Lower leg skin (tissue), 3 donors: ENCODE data around the gene SYS1.

ENCODE experiments used
- POLR2A ChIP-seq, 2 donors: fragments of 450-650 bp; IDR thresholded peaks; one replicate each; pipeline ENCODE4 v1.6.1; 2016 to 2017; ENCODE audit warnings: antibody characterized with exemption in 2 of 2, mild to moderate bottlenecking in 1 of 2, moderate library complexity in 1 of 2
- TF ChIP-seq, protein P1 (sequence below), 3 donors: fragments of 450-650 bp; IDR thresholded peaks; one replicate each; pipeline ENCODE4 v1.5.1; 2016; ENCODE audit warnings: antibody characterized with exemption in 3 of 3, mild to moderate bottlenecking in 3 of 3, moderate library complexity in 2 of 3

DNA sequence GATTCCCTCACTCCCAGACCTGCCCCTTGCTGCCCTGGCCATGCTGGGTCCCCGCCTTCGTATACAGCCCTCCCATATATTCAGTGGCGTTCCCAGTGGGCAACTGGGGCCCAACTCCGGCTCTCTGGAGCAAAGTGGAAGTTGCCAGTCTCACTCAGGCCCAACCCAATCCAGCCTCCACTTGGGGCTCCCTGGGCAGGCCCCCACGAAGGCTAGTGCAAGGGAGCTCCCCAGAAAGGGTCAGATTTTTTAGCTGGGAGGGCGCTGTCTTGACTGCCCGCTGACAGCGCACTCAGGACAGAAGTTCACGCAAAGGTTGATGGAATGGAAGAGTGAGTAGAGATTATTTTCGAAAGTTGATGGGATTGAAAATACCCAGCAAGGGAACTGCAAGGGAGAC lies 9.3 kb downstream of the SYS1 start:
- TF ChIP-seq, protein P1, sequence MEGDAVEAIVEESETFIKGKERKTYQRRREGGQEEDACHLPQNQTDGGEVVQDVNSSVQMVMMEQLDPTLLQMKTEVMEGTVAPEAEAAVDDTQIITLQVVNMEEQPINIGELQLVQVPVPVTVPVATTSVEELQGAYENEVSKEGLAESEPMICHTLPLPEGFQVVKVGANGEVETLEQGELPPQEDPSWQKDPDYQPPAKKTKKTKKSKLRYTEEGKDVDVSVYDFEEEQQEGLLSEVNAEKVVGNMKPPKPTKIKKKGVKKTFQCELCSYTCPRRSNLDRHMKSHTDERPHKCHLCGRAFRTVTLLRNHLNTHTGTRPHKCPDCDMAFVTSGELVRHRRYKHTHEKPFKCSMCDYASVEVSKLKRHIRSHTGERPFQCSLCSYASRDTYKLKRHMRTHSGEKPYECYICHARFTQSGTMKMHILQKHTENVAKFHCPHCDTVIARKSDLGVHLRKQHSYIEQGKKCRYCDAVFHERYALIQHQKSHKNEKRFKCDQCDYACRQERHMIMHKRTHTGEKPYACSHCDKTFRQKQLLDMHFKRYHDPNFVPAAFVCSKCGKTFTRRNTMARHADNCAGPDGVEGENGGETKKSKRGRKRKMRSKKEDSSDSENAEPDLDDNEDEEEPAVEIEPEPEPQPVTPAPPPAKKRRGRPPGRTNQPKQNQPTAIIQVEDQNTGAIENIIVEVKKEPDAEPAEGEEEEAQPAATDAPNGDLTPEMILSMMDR (IDR thresholded peaks at IDR 0.05), result no peak
- TF ChIP-seq POLR2A (IDR thresholded peaks at IDR 0.05), result no peak
